ENCODE data around the gene S100A3.

S100A3 gene

DNA sequence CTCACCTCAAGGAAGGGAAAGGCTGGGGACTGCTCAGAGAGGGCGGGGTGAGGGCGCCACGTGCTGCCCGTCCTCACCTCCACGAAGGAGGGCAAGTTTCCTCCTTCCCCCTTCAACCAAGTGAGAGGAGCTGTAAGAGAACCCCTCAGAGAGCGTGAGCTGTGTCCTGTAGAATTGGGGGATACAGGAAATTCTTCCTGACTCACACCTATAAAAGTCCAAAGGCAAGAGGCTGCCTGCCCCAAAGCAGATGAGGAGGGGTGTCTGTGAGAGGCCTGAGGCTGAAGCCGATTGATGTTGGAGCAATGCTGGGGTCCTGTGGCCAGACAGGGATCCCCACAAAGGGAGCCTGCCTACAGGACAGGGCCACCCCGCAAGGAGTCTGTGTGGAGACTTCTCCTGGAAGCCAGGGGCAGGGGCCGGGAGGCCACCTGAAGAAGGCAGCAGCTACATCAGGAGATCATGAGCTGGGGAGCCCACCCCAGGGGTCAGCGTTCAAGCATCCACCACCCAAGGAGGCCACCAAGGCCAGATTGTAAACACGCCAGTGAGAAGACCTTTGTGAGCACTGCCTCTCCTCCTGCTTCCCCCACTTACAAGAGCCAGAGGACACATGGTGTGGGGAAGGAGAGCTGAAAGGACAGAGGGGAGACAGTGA lies 41.0 kb downstream of the S100A3 start:
- no peak for DNase-seq

DNA sequence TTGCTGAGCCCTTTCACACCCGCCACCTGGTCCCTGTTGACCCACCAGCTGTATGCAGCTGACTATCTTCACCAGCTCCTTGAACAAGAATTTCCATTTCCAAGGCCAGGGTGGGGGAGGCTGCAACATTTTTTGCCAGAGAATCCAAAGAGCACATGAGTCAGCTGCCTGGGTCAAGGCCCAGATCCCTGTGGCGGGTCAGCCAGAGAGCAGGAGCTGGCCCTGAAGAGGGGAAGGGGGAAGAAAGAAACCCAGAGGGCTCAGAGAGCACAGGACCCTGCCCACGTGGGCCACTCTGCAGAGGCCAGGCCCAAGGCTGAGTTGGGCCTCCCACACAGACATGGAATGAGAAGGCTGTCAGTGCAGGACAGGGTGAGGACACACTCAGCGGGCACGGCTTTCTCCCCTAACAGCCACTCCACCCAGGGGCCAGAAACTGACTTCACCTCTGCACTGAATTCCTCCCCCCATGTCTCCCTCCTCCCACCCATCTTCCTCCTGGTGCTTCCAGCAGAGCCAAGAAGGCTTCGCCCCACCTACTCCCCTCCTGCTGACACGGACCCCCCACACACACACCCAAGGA lies 42.1 kb downstream of the S100A3 start:
- no peak for DNase-seq

DNA sequence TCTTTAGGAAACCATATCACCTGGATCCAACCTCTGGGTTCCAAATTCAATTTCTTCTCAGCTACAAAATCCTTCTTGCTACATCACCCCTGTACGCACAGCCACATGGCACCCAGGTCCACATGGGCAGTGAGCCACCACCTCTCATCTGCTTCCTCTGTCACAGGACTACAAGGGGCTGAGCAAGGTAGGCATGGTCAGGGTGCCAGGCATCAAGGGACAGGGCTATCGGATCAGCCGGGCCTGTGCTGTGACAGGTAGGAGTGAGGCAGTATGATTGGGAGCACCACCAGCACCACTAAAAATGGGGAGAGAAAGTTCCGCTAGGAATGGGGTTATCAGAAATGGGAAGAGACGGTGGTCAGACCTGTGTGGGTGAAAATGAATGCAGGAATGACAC lies 42.7 kb downstream of the S100A3 start:
- DNase-seq, result no peak

DNA sequence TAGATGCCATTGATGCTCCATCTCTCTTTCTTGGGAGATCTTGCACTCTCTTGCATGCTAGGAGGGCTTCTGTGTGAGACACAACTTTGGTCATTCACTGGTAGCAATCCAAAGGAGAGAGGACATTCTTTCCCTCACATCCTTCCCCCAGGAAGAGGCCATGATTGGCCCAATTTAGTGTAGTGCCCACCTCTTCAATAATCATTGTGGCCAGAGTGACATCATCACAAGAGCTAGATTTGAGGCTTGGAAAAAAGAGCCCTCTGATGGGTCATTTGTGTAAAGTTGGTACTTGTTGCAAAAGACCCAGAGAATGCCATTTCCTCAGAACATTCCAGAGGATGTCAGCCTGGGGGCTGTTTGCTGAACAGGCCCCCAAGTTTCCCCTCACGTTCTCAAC lies 43.5 kb downstream of the S100A3 start:
- DNase-seq, result no peak

DNA sequence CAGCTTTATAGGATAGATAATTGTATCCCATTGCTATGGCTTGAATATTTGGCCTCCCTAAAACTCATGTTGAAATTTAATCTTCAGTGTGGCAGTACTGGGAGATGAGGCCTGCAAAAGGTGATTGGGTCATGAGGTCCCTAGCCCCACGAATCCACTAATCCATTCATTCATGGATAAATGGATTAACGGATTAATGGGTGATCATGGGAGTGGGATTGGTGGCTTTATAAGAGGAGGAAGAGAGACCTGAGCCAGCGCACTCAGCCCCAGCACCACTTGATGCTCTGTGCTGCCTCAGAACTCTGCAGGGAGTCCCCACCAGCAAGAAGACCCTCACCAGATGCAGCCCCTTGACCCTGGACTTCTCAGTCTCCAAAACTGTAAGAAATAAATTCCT lies 45.3 kb downstream of the S100A3 start:
- no peak for DNase-seq

DNA sequence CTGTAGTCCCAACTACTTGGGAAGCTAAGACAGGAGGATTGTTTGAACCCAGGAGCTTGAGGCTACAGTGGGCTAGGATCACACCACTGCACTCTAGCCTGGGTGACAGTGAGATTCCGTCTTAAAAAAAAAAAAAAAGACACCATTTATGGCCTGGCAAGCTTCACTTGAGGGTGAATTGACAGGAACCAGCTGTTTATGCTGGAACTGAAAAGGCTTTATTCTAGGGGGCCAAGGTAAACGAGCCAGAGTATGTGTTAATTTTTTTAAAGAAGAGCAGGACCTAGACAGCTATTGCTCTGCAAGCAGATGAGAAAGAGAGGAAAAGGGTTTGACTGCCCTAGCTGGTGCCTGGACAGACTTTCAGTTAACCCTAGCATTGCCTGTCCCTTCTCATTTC lies 50.3 kb downstream of the S100A3 start:
- no peak for DNase-seq

Measured in activated CD4-positive, alpha-beta T cell treated with anti-CD3 and anti-CD28 coated beads for 48 hours (primary cell).